Astrocyte of the hippocampus (primary cell): ENCODE results near the gene PTPN1.
"Not testable (repeated sequence)": the region's sequence is repeated elsewhere in the genome, so short reads cannot be mapped to it uniquely, and the experiment has no call there.

Experiments
- DNase-seq: peaks from one replicate; pipeline ENCODE4 v3.0.0; 2011; ENCODE audit warnings: low read depth, low spot score

PTPN1 gene

GRCh38 chr20:50608750-50609104, 98.5 kb downstream of the PTPN1 start:
- DNase-seq: no peak

- DNase-seq: no peak
Observed at GRCh38 chr20:50609438-50609989, 99.3 kb downstream of the PTPN1 start.

GRCh38 chr20:50610212-50610718, 100.1 kb downstream of the PTPN1 start:
- no peak for DNase-seq

- no peak for DNase-seq
Observed at GRCh38 chr20:50611128-50611810, 101.1 kb downstream of the PTPN1 start.

- no peak for DNase-seq
Observed at GRCh38 chr20:50613438-50614169, 103.4 kb downstream of the PTPN1 start.

- DNase-seq: no peak
Observed at GRCh38 chr20:50615407-50615806, 105.2 kb downstream of the PTPN1 start.

- DNase-seq: no peak
Observed at GRCh38 chr20:50617022-50617421, 106.8 kb downstream of the PTPN1 start.

GRCh38 chr20:50618537-50618936, 108.4 kb downstream of the PTPN1 start:
- DNase-seq: no peak

- not testable (repeated sequence) for DNase-seq
Observed at GRCh38 chr20:50620459-50620858, 110.3 kb downstream of the PTPN1 start.

GRCh38 chr20:50621068-50621665, 111.0 kb downstream of the PTPN1 start:
- no peak for DNase-seq

- no peak for DNase-seq
Observed at GRCh38 chr20:50624351-50625016, 114.3 kb downstream of the PTPN1 start.

GRCh38 chr20:50625986-50626677, 115.9 kb downstream of the PTPN1 start:
- DNase-seq: peak; percentile 60

- no peak for DNase-seq
Observed at GRCh38 chr20:50627747-50628146, 117.6 kb downstream of the PTPN1 start.

GRCh38 chr20:50628332-50628731, 118.1 kb downstream of the PTPN1 start:
- DNase-seq: no peak

GRCh38 chr20:50628853-50629669, 118.9 kb downstream of the PTPN1 start:
- no peak for DNase-seq

GRCh38 chr20:50629670-50630045, 119.5 kb downstream of the PTPN1 start:
- DNase-seq: no peak

- DNase-seq: no peak
Observed at GRCh38 chr20:50630578-50631263, 120.5 kb downstream of the PTPN1 start.

GRCh38 chr20:50632236-50632635, 122.1 kb downstream of the PTPN1 start:
- DNase-seq: no peak

- DNase-seq: no peak
Observed at GRCh38 chr20:50632701-50633100, 122.5 kb downstream of the PTPN1 start.

- no peak for DNase-seq
Observed at GRCh38 chr20:50633361-50633760, 123.2 kb downstream of the PTPN1 start.
